ENCODE measurements around the gene MEX3D.

Gene MEX3D

DNA sequence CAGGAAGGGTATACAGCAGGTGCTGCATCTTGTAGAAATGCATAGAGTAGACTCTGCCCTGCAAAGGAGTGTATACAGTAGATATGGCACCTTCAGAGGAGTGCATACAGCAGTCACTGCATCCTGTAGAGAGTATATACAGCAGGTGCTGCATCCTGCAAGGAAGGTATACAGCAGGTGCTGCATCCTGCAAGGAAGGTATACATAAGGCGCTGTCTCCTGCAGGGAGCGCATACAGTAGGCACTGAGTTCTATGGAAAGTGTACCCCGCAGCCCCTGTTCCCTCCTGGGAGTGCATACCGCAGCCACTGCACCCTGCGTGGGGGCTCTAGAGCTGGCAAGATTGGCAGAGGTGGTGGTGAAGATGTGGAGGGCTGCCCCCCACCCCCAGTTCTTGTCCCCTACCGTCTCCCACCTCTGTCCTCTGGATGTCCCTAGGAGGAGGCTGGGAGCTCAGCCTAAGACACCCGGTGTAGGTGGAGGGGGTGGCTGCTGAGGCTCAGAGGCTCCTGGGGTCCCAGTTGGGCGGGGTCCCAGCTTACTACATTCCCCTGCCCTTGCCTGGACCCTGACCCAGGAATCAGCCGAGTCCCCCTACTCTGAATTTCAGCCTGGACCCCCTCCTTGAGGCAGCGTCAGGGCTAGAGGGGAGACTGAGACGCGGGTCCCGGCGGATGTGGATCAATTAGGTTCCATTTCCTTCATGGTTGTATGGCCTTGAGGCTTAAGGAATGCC is 53.0 kb downstream of the MEX3D start:
- no peak for DNase-seq

DNA sequence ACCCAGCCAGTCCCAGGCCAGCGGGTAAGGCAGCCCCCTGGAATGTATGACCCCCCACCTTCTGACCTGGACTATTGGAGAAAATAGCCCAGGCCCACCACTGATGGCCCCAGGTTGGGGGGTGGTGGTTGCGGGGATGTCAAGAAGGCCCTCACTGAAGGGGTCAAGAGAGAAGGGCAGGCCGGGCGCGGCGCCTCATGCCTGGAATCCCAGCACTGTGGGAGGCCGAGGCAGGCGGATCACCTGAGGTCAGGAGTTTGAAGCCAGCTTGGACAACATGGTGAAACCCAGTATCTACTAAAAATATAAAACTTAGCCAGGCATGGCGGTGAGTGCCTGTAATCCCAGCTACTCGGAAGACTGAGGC is 53.8 kb downstream of the MEX3D start:
- DNase-seq: no peak

DNA sequence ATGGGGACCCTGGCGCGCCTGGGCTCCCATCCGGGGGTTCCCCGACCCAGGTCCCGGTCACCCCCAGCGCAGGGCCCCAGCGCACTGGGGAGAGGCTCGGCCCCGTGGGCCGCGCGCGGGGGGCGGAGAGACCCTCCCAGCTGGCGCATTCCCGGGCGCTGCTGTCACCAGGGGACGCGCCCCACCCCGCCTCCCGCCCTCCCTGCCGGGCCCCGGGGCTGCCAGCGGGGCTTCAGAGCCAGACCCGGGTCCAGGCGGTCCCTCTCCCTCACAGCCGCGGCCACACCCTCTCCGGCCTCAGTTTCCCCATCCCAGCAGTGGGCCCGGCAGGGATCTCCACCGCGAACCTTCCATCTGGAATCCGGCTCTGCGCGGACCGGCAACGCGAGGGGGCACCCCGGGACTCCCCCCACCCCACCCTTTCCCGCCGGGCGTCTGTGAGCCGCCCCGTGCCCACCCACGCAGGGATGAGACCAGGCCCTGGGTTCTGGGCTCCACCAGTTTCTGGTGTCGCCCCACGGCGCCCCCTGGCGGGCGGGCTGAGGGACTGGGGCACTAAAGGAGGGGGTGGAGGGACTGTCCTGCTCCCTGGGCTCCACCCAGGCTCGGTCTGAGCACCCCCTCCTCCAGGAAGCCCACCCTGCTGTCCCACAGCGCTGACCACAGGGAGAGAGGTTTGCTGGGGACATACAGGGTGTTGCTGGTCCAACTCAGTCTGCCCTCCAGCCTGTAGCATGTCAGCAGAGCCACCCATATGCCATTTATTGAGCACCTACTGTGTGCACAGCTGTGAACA is 54.4 kb downstream of the MEX3D start:
- DNase-seq: peak; percentile 58

DNA sequence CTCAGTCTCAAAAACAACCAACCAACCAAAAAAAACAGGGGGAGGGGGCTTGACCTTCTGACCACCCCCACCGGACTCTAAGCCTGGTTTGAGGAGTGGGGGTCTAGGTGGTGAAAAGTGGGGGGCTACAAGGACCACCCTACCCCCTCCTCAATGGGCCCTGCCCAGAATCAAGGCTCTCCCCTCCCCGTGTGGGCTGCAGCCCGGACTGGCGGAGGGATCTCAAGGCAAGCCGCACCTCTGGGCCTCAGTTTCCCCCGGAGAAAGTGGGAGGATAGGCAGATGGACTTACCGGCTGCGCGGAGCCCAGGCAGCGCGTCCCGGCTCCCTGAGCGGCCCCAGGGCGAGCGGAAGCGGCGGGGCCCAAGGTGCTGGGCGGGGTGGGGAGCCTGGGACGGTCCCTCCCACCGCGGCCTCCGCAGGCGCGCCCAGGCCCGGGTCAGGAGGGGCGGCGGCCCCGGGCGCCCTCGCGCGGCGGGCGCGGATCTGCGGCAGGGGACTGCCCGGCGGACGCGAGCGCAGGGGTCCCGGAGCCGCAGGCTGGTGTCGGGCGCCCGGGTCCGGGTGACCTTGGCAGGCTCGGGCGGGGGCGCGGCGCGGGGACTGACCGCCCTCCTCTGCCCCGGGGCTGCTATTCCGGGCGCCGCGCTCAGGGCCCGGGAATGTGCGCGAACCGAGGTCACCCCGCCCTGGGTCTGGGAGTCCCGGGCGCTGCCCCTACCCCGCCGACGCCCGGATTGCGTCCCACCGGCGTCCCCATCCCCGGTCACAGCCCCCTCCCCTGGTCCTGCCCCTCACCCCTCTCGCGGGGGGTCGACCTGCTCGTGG is 55.2 kb downstream of the MEX3D start, which contains the start of gene ADAMTSL5:
Gene ADAMTSL5, minus strand, starts transcription at position 349 of the 828 bp plus-strand sequence. CDS start 2,076 bp downstream, outside the sequence.
- DNase-seq: peak; percentile 47

DNA sequence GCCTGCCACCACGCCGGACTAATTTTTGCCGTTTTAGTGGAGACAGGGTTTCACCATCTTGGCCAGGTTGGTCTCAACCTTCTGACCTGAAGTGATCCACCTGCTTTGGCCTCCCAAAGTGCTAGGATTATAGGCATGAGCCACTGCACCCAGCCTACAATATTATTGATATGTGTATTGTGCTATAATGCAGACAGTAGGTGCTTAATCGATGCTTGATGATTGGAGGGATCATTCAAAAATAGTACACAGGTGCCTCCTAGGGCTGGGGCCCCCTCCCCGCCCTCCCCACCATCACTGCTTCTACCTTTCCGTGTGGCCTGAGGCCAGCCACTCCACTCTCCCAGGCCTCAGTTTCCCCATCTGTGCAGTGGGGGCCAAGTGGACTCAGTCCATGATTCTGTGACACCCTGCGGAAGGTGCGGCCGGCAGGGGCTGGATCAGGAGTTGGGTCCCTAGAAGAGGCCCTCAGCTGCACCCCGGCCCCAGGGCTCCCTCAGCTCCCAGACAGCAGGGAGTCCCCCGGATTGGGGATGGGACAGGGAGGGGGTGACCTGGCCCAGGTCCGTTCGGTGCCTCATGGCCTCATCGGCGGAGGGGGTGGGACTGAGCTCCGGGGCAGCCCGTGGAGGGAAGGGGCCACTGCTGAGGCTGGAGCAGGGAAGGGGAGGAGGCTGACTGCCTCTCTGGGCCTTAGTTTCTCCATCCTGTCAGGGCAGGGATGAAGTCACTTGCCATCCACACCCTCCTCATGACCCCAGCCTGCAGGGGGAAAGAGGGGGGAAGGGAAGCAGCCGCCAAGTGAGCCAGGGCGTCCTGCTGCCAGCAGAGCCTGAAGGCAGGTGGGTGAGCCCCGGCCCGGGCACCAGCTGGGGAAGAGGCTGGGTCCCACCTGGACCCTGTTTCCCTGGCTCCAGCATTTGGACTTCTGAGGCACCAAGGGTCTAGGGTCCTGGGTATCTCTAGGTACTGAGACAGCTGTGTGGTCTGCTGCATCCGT is 56.5 kb downstream of the MEX3D start:
- no peak for DNase-seq

DNA sequence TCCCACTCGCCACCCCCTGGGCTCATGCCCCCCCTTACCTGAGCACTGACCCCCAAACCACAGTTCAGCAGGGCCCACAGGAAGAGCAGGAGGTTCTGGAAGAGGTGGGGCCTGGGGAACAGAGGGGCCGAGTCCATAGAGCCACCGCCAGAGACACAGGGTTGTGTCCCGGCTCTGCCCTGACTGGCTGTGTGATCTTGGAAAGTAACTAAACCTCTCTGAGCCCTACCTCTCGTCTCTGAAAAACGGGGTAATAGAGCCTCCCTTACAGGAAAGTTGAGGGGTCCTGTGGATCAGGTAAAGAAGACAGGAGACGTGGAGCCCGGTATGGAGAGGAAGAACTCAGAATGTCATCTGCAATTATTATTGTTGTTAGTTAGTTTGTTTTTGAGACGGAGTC is 57.3 kb downstream of the MEX3D start:
- no peak for DNase-seq

DNA sequence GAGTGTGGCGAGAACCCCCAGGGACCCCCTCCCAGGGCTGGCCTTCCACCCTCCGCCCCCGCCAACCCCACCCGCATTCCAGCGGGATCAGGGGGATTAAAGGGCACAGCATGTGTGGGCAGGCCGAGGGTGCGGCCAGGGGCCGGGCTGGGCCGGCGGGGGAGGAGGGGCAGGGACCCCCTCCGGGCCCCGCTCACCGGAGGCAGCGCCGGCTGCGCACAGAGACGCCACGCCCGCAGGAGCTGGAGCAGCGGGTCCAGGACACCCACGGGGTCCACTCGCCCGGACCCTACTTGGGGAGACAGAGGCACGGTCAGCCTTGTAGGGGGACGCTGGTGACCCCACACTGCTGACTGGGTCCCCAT is 57.7 kb downstream of the MEX3D start:
- DNase-seq: no peak

DNA sequence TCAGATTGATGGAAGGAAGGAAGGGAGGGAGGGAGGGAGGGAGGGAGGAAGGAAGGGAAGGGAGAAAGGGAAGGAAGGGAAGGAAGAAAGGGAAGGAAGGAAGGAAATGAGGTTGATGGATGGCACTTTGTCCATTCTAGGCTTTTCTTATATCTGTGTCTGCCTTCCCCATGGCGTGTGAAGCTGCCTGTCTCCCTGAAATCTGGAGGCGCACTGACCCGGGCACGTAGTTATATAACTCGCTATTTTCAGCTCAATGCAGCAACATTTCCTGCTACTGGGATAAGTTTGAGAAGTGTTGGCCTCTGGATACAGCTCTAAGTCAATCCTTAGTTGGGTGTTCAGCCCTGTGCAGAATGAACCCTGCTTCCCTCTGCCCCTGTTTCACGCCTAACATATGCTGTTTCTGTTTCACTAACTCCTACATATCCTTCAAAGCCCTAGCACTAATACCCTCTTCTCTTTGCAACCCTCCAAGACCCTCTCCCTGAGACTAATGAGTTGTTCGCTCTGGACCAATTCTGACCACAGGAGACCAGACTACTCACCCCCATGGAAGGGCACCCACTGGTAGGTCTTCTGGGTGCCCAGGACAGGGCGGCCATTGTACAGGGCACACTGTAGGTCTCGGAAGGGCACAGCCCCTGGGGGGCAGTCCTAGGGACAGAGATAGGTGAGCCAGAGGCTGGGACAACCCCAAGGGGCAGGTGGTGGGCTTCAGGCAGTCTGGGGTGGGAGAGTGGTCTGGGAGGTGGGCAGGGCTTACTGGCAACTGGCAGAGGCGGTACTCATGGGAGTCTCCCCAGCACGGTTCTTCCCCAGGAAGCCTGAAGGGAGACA is 58.3 kb downstream of the MEX3D start:
- no peak for DNase-seq

DNA sequence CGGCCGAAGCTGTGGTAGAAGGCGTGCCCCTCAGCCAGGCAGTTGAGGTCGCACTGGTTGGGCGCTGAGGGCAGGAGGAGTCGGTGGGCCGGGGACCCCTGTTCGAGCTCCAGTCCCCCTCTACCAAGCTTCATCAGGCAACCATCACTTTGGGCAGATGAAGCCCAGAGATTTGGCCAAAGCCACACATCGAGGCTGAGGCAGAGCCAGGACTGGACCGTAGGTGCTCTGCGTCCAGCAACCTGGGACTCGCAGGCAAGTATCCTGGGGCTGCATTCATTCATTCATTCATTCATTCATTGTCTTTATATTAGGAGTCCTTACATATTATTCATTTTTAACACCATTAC is 59.6 kb downstream of the MEX3D start:
- no peak for DNase-seq

DNA sequence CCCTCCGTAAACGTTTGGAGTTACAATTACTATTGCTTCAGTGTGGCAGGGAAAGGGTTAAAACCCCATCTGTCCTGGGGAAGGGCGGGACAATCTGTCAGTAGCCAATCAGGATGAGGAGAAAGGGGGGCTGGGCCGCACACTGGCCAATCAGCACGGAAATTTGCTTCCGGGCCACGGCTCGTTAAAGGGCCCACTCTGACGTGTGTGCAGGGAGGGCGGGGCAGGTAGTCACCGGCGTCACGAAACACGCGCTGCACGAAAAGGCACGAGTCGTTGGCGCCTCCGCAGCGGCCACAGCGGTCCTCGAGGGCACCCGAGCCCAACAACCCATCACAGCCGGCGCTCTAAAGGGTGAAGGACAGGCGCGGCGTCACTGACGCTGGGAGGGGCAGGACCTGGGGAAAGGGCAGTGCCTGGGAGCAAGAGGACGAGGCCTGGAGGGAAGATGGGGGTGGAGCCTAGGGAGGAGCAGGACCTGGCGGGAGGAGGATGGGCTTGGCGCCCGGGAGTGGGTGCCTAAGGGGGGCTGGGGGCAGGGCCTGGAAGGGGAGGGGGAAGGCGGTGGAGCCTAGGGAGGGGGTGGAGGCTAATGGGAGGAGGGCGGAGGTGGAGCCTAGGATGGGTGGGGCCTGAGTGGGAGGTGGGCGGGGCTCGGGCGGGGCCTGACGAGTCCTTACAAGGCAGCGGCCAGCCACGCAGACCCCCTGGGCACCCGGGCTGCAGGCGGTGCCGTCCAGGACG is 60.2 kb downstream of the MEX3D start:
- DNase-seq: peak; percentile 92

DNA sequence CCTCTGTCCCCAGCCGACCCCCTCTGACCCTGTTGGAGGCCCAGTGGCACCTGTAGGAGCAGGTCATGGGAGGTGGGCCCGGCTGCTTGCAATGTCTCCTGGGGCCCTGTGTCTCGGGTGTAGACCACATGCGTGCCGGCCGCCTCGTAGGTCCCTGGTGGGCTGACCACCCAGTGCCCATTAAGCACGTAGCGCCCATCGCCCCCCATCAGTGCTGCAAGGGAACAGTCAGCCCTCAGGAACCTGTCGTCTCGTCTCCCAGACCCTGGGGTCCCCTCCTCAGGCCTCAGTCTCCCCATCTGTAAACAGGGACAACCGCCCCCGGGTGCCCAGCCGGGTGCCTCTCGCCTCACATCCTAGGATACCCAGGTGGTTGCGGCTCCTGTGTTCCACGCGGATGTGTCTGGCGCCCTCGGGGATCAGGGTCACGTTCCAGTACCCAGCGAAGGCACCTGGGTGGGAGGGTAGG is 60.9 kb downstream of the MEX3D start:
- no peak for DNase-seq

DNA sequence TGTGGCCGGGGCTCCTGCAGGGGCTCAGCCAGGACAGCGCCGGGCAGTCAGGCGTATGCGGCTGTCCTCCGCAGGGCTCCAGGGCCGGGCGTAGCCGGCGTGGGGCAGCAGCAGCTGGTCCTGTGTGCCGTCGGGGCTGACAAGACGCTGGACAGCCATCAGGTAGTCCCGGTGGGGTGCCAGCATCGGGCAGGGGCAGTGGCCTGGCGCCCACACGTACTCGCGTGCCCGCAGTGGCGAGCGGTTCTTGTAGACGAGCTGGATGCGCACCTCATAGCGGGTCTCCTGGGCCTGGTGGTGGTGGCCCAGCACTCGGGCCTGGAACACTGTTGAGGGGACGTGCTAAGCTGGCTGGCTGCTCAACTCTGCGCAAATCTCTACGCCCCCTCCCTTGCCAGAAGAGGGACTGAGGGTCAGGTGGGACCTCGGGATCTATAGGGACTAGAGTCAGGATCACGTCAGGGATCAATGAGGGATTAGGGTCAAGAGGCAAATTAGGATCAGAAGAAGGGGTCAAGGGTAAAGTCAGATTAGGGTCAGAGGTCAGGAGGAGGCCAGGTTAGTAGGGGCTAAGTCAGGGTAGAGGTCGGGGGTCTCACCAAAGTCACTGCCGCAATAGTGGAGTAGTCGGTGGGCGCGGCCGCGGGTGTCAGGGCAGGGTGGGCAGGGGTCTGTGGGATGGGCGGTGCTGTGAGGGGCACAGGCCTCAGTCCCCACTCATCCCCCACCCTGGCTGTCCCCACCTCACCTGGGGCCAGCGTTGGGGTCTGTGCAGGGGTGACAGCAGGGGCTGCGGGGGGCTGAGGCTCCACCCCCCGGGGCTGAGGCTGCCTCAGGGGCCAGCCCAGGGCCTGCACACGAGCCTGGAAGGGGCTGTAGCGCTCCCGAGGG is 61.9 kb downstream of the MEX3D start:
- no peak for DNase-seq

DNA sequence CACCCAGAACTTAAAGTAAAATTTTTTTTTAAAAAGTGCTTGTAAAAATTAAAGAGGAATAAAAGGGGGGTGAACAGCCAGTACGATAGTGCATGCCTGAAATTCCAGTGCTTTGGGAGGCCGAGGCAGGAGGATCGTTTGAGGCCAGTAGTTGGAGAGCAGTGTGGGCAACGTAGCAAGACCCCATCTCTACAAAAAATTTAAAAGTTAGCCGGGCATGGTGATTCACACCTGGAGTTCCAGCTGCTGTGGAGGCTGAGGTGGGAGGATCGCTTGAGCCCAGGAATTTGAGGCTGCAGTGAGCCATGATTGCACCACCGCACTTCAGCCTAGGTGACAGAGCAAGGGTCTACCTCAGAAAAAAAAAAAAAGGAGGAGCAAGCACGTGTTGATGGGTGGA is 63.1 kb downstream of the MEX3D start:
- DNase-seq: no peak

Measured in CD4-positive, alpha-beta T cell treated with Interferon gamma for 1 hour (primary cell).